Measurements from ENCODE around the gene POLR1C. TPM values are rescaled to one million over a fixed set of nuclear protein-coding genes. Genes with fewer than 3 reads are reported as not detected.
"Not testable (repeated sequence)": the region's sequence is repeated elsewhere in the genome, so short reads cannot be mapped to it uniquely, and the experiment has no call there.

Gene POLR1C
- total RNA-seq, 1 experiment from 2014 or later: 27.8 TPM

DNA sequence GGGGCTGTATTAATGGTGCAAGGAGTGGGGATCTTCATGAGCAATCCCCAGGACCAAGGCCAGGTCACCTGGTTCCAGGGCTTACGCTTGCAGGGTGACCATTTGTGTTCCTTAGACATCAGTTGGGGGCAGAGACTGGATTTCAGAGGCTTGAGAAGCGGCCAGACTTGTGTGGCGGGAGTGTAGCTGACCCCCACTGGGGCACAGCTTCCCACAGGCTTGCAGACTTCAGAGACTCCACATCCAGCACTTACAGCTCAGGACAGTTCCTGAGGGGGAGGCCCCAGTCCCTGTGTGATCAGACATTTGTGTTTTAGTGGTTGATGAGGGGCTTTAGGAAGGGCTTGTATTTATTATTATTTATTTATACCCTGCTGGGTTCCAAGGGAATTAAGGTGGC is 24.2 kb upstream of the POLR1C start:
- DNase-seq (ENCODE audit: low read depth): no peak

DNA sequence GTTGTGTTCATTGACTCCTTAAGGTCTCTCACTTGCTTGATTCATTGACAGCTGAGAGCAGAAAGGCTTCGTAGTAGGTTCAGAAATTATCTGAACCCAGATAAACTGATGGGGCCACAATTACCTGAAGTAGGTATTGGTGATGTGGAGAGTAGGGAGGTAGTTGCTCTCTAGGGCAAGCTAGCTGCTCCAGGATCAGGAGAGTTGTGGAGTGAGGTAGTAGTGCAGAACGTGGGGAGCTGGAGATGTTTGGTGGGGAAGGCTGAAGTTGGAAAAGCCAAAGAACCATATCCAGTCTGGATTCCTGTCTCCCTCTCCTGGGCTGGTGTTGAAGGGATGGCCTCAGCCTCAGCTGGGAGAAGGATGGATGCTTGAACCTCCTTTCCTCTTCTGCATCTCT is 23.7 kb upstream of the POLR1C start:
- no peak for DNase-seq (ENCODE audit: low read depth)

DNA sequence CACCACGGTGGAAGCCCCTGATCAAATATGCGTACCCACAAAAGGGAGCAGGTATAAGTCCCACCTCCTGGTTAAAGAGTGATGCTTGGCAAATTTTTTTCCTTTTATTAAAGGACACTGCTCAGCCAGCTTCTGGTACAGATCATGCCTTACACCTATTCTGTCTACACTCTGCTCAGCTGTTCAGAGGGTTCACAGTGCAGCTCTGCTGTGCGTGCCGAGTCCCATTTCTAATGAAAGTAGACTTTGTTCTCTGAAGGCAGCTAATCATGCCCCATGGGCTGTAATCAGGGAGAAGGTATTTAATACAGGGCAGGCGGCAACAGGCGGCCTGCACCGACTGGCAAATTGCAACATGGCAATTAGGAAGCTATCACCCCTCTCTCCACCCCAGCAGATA is 23.1 kb upstream of the POLR1C start:
- DNase-seq (ENCODE audit: low read depth): no peak

DNA sequence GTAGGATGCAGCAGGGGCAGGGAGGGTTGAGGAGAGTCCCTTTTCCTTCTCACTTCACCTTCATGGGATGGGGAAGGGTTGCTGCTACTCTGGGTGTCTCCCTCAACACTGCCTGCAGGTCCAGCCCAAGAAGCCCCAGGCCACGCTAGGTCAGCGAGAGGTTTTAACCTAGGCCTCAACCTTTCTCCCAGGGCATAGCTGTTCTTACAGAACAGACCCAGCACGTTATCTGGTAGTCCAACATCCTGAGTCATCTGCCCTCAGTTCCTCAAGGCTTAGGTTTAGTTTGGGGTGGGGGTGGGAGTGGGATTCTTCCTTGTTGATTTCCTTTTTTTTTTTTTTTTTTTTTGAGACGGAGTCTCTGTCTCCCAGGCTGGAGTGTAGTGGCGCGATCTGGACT is 22.6 kb upstream of the POLR1C start:
- DNase-seq (ENCODE audit: low read depth): no peak

DNA sequence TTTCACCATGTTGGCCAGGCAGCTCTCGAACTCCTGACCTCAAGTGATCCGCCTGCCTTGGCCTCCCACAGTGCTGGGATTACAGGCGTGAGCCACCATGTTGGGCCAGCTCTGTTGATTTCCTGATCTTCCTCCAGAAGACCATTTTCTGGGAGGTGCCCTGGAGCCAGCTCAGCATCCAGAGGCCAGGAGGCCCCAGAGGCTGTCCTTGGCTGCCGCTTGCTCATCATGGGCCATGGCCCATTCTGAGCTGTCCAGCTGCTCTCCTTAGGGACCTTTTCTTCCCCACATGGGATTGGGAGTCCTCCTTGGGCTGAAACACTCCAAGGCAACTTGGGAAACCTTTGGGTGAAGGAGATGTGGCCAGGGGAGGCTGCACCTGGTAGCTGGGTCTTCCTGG is 22.1 kb upstream of the POLR1C start:
- no peak for DNase-seq (ENCODE audit: low read depth)

DNA sequence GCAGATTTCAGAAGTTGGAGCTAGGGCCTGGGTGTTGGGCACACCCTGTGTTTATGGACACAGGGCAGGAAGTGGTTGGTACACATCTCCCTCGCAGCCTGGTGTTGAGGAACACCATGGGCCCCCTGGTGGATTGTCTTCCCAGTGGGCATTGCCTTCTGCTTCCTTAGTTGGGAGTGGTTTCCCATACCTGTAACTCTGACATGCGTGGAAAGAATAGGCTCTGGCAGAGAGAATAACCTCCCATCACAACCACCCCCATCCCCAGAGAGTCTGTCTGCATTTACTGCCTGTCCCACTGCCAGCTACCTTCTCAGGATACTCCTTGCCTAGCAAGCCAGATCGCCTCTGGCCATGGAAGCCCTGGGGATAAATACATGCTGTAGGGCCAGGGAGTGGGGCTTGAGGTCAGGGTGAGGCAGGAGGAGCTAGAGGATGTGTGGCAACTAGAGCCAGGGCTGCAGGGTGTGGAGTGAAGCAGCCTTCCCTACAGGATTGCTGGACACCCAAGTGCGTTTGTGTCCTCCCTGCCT is 21.4 kb upstream of the POLR1C start:
- DNase-seq (ENCODE audit: low read depth): peak; percentile 57

DNA sequence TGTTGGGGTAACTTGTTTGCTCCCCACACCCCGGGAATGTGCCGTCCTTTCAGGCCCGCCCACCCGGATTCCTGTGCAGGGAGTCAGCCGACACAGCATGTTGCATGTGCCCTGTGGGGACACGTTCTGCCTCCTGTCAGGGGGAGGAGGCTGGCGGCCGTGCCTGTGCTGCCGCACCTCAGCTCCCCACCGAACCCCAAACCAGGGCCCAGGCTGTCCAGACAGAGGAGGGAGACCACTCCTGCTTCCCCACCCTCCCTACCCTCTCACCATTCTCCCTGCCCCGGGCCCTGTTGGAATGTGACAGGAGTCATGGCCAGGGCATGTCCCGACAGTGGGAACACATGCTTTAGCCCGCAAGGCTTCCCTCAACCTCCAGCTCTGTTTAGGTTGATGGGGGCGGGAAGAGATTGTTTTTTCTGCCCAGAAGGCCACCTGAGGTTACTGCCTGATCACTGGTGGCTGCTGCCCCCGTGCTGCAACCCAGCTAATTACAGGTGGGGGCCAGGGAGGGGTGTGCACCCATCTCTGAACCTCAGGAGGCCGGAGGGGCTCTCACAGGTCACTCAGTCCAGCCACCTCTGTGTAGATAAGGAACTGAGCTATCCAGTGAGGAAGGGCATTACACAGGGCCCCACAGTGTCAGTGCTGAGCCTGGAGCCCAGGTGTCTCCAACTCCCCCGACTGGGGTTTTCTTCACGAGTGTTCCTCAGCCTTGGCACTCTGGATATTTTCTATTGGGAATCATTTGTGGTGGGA is 20.3 kb upstream of the POLR1C start:
- DNase-seq (ENCODE audit: low read depth): peak; percentile 40

DNA sequence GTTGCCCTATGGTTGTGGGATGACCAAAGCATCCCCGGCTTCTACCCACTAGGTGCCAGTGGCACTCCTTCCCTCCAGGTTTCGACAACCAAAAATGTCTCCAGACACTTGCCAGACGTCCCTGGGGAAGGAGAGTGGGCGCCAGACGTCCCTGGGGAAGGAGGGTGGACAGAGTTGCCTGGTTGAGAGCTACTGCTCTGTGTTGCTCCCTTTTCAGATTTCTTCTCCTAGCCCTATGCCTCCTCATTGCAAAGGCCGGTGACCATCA is 19.8 kb upstream of the POLR1C start:
- no peak for DNase-seq (ENCODE audit: low read depth)

DNA sequence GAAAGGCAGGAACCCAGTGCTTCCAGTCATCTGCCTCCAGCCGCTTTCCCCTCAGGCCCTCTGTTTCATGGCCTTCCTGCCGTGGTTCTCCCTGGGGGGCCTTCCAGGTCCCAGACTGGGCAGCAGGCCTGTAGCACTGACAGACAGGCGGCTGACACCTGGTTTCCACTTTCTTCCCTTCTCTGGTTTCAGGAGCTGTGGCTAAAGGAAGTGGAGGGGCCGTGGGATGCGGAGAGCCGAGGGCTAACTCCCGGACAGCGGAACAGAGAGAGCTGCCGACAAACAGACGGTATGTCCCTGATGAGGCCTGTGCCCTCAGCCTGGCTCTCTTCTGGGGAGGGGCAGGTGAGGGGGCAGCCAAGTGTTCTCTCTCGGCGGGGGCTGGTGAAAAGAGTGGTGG is 19.2 kb upstream of the POLR1C start:
- DNase-seq (ENCODE audit: low read depth): no peak

DNA sequence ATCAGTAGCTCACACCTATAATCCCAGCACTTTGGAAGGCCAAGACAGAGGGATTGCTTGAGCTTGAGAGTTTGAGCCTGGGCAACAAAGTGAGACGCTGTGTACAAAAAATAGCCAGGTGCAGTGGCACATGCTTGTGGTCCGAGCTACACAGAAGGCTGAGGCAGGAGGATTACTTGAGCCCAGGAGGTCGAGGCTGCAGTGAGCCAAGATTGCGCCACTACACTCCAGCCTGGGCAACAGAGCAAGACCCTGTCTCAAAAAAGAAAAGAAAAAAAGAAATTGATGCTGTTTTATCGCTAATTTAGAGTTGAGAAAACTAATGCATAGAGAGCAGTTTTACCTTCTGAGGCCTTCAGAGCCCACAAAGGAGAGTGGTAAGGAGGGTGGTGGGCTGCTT is 18.6 kb upstream of the POLR1C start:
- DNase-seq (ENCODE audit: low read depth): not testable (repeated sequence)

DNA sequence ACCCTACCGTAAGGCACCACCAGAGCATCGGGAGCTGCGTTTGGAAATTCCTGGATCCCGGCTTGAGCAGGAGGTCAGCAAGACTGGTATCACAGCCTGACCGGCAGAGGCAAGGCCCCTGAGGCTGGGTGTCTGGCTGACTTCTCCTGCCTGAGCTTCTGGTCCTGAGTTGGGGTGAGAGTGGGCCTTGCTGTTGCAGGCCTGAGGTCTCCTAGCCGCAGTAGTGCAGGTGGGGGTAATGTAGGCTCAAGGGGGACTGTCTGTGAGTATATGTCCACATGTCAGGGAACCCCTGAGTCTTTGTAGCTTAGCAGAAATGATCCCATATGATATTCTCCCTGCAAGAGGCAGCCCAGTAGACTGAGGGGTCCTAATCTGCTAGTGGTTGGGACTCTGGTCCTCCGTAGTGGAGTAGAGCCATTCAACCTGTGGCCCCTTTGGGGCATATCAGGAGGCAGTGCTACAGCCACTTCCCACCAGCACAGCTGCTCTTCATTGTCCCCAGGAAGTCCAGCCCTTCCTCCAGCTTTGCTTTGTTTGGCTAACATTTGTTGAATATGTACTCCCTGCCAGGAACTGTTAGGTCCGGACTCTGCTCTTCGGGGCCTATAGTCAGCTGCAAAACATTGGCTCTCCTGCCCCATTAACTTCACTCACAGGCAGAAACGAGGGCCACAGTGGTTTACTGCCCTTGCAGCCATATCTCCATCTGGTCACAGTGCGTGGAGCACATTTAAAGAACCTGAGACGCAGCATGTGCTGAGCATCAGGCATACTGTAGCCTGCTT is 17.7 kb upstream of the POLR1C start:
- DNase-seq (ENCODE audit: low read depth): no peak

DNA sequence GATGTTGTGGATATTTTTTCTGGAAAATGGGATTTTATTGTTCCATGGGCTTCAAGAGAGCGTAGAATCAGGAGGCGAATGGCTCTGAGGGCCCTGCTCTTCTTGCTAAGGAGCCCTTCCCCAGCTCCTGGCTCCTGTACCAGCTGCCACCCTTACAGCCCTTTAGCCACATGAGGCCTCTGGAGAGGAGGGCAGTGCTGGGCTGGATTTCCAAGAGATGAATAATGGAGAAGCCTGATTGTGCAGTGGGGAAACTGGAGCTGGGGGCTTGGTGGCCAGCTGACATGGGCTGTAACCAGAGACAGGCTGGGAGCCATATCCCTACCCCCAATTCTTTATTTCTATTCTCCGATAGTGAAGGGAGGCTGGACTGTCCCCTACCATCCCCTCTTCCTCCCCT is 16.0 kb upstream of the POLR1C start:
- no peak for DNase-seq (ENCODE audit: low read depth)

DNA sequence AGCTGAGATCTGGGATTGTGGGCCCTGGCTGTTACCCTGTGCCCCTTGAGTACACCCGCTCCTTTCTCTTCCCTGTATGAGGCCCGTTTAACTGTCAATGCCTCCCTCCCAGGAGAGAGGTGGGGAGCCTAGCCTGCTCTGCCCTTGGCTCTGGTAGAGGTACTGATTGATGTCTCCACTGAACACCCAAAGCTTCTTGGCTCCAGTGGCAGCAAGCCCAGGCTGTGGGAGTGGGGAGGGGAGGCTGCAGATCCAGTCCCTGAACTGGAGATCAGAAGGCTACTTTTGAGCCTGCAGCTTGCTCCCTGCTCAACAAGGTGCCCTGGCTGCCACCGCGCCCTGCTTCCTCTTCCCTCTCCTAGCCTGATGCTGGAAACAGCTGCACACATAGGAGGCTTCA is 14.2 kb upstream of the POLR1C start:
- DNase-seq (ENCODE audit: low read depth): no peak

DNA sequence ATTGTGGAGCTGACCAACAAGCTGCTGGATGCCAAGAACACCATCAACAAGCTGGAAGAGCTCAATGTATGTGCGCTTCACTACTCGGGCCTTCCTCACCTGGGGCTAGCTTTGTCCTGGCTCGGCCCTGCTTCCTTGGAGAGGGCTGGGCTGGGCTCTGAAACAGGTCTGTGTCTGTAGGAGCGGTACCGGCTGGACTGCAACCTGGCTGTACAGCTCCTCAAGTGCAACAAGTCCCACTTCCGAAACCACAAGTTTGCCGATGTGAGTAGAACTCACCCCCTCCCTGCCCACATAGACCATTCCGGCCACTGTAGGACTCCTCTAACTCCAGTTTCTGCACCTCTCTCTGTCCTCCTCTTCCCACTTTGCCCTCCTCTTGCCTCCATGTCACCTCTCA is 13.4 kb upstream of the POLR1C start:
- no peak for DNase-seq (ENCODE audit: low read depth)

DNA sequence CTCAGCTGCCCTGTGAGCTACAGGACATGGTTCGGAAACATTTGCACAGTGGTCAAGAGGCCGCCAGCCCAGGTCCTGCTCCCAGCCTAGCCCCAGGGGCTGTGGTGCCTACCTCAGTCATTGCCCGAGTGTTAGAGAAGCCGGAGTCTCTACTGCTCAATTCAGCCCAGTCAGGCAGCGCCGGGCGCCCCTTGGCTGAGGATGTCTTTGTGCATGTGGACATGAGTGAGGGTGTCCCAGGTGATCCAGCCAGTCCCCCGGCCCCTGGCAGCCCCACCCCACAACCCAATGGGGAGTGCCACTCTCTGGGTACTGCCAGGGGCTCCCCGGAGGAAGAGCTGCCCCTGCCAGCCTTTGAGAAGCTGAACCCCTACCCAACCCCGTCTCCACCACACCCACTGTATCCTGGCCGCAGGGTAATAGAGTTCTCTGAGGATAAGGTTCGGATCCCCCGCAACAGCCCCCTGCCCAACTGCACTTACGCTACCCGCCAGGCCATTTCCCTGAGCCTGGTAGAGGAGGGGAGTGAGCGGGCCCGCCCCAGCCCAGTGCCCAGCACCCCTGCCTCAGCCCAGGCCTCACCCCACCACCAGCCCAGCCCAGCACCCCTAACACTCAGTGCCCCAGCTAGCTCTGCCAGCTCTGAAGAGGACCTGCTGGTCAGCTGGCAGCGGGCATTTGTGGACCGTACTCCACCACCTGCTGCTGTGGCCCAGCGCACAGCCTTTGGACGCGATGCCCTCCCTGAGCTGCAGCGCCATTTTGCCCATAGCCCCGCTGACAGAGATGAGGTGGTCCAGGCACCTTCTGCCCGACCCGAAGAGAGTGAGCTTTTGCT is 11.9 kb upstream of the POLR1C start:
- no peak for DNase-seq (ENCODE audit: low read depth)

DNA sequence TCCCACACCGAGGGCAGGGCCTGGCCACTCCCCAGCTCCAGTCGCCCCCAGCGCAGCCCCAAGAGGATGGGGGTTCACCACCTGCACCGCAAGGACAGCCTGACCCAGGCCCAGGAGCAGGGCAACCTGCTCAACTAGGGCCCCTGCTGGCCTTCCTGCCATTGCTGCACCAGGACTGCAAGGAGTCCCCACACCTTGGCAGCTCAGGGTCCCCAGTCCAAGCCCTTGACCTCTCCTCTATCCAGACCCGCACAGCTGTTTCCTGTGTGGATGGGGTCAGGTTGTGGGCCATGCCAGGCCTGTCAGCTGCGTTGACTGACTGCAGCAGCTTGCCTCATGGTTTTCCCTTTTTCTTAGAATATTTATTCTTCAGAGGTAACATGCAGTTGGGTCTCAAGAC is 11.2 kb upstream of the POLR1C start:
- DNase-seq (ENCODE audit: low read depth): no peak

DNA sequence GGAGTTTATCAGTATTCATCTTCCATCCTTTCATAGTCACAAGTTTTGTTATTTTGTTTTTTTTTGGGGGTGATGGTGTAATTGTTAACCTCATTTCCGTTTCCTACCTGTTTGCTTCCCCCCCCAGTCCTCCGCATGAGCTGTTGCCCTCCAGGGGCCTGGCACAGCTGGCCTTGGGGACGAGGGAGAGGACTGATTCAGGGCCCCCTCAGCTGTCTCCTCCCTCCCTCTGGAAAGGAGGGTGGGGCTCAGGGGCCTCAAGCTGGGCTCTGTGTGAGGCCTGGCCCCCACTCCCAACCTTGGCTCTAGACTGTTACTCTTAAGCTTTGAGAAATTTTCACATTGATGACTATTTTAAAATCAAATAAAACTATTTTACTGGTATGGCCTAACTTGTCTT is 10.7 kb upstream of the POLR1C start:
- DNase-seq (ENCODE audit: low read depth): no peak

DNA sequence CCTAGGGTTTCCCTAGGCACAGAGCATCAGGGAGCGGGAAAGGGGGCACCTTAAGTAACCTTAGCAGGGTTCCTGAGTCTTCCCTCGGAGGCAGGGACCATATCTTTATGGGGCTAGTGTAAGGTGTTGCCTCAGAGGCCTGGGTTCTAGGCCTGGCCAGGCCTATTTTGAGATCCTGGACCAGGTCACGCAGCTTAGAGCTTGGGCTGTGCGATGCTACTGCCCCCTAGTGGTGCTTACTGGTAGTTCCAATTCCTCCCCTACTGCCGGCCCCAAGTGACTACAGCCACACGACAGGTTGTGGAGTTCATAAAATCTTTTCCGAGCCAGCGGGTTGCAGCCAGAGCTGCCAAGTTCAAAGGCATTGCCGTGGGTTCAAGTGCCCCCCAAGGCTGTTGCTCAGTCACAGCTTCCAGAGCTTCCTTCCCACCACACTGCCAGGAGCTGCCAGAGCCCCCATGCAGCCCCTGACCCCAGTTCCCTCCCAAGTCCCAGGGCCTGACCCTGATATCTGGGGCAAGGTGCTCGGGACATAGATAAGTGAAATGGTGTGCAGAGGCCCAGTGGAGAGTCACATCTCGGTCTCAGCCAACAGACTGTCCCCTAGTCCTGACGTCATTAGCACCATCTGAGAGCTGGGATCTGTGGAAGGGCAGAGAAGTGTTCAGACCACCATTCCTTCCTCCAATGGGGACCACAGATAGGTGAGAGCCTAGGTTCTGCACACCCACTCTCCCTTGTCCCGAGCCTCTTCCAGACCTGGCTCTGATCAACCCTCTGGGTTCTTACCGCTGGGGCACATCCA is 10.0 kb upstream of the POLR1C start:
- DNase-seq (ENCODE audit: low read depth): peak; percentile 80

DNA sequence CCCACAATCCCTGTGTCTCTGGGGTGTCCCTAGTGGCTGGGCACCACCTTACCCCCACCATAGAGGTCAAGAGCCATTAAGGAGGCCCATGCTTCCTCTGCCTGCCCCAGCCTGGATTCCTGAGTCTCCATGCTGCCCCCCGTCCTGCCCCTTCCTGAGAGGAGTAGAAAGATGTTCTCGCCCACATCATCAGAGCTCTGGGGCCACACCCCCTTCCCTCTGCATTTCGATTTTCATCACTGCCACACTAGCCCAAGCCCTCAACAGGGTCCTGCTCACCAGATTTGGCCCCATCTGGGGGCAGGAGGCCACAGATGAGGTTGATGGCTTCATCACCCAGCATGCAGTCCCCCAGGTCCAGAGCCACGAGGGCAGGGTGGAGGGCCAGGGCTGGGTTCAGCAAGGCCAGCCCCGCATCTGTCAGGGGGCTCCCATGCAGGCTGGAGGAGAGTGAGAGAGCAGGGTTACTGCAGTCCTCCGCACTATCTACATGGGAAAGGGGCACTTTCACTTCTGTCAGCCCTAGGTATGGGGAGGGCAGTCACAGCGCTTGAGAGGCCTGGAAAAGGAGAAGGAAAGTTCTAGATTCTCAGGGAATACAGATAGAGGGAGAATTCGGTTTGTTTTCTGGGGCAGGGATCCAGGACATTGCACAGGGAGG is 8.3 kb upstream of the POLR1C start:
- no peak for DNase-seq (ENCODE audit: low read depth)

DNA sequence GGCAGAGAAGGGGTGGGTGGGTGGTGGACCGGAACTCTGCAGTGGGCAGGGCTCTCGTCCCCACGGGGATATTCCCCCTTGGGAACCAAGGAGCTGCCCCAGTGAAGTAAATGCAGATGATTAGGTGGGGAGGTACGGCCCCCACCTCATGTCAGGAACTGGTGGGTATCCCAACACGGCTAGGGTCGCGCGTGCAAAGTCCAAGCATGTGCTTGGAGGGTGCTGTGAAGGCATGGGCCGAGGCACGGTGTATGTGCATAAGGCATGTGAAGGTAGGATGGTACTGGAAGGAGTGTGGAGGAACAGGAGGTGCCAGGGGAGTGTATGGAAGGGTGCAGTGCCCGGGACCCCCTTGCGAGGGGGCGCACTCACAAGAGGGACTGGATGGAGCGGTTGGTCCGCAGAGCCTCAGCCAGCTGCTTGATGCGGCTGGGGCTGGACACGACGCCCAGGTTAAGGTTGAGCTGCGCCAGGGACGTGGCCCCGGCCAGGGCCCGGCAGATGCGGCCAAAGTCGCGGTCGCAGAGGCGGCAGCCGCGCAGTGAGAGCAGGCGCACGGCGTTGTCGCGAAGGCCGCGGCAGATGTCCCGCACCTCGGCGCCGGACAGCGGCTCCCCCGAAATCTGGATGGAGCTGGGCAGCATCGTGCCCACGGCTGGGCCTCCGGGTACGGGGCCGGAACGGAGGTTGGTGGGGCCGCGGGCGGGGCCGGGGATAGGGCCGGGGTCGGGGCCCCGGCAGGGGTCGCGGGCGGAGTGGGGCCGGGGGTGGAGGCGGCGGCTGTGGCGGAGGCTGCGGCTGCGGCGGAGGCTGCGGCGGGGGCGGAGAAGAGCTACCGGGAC is 7.5 kb upstream of the POLR1C start:
- no peak for DNase-seq (ENCODE audit: low read depth)

Data from M059J (cell line).